ENCODE results near the gene THSD4.

THSD4 gene

GRCh38 chr15:71136793-71137518 lies 21.7 kb downstream of the THSD4 start:
- TF ChIP-seq CTCF (conservative IDR thresholded peaks at IDR 0.05; ENCODE audit: low read depth, low read length), result peak; percentile 32
- no peak for DNase-seq (ENCODE audit: low read depth)
- no peak overlapping the region for H3K4me3 ChIP-seq (ENCODE audit: low read length)

GRCh38 chr15:71138473-71138872 lies 23.2 kb downstream of the THSD4 start:
- DNase-seq (ENCODE audit: low read depth), result no peak
- no peak for TF ChIP-seq CTCF (conservative IDR thresholded peaks at IDR 0.05; ENCODE audit: low read depth, low read length)
- no peak overlapping the region for H3K4me3 ChIP-seq (ENCODE audit: low read length)

- no peak overlapping the region for H3K4me3 ChIP-seq (ENCODE audit: low read length)
- no peak for TF ChIP-seq CTCF (conservative IDR thresholded peaks at IDR 0.05; ENCODE audit: low read depth, low read length)
- peak; percentile 87 for DNase-seq (ENCODE audit: low read depth)
Measured at GRCh38 chr15:71139241-71139640, 24.0 kb downstream of the THSD4 start.

GRCh38 chr15:71141572-71141971 lies 26.3 kb downstream of the THSD4 start:
- no peak for DNase-seq (ENCODE audit: low read depth)
- H3K4me3 ChIP-seq (ENCODE audit: low read length), result no peak overlapping the region
- TF ChIP-seq CTCF (conservative IDR thresholded peaks at IDR 0.05; ENCODE audit: low read depth, low read length), result no peak

- no peak overlapping the region for H3K4me3 ChIP-seq (ENCODE audit: low read length)
- TF ChIP-seq CTCF (conservative IDR thresholded peaks at IDR 0.05; ENCODE audit: low read depth, low read length), result no peak
- no peak for DNase-seq (ENCODE audit: low read depth)
Measured at GRCh38 chr15:71142780-71143179, 27.5 kb downstream of the THSD4 start.

- no peak overlapping the region for H3K4me3 ChIP-seq (ENCODE audit: low read length)
- no peak for TF ChIP-seq CTCF (conservative IDR thresholded peaks at IDR 0.05; ENCODE audit: low read depth, low read length)
- DNase-seq (ENCODE audit: low read depth), result no peak
Measured at GRCh38 chr15:71143373-71144310, 28.4 kb downstream of the THSD4 start.

All from retinal pigment epithelial cell (primary cell).